ENCODE data around the gene PSMB5. TPM values are rescaled to one million over a fixed set of nuclear protein-coding genes. Genes with fewer than 3 reads are reported as not detected.

Gene PSMB5
- total and polyA plus RNA-seq, 2 of the 13 experiments (the other 11 are each of a cell fraction or from before 2014, with no cell fraction given) = 705 to 871 TPM

DNA sequence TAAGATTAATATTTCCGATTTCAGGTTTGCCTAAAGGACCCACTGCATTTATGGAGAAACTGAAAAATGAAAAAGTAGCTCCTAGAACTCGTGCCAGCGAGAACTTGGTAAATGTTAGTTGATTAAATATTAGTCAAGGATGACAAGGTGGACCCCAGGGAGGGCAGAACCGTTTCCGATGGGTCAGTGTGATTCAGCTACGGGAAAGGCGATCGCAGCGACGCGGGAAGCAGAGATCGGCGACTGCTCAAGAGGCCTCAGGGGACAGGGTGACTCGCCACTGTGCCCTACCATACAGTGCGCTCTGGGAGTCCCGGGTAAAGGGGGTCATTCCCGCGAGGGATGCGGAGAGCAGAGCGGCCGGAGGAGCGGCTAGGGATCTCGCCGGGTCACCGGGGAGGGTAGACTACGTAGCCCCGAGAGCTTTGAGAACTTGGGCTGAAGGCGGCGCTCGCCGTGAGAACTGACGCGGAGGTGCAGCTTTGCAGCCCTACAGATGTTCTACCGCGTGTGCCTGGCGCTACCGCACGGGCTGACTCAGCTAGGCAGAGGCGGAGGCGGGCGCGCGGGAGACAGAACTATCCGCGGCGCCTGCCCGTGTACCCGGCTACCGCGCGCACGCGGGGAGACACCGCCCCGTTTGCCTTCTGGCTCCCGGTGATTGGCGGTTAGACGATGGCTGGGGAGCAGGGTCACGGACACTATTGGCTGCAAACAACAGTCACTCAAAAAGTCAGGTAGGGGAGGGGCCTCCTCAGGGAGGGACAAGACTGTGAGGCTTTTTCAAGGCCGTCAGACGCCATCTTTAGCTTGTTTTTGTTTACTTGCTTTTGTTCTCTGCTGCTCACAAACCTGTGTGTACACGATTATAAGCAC lies 27.9 kb downstream of the PSMB5 start (continued):
- no peak; the same call in 1 of the 2 replicates for TF ChIP-seq ZFP82 (CRISPR knock-in tag; IDR thresholded peaks at IDR 0.05; ENCODE audit: borderline replicate concordance)
- TF ChIP-seq NR2F1 (CRISPR knock-in tag; IDR thresholded peaks at IDR 0.05) = peak; percentile 23 to 67; a peak in 2 of 4 replicates
- TF ChIP-seq ZNF646 (CRISPR knock-in tag; IDR thresholded peaks at IDR 0.05) = 0 out of 2 replicates have a peak, but pooled peaks have one; percentile 39
- no peak for TF ChIP-seq ZNF597 (CRISPR knock-in tag; IDR thresholded peaks at IDR 0.05)
- TF ChIP-seq ZNF782 (CRISPR knock-in tag; IDR thresholded peaks at IDR 0.05; ENCODE audit: borderline replicate concordance) = peak; percentile 99
- peak; percentile 61; the same call in 1 of the 2 replicates for TF ChIP-seq ADNP (CRISPR knock-in tag; IDR thresholded peaks at IDR 0.05)
- TF ChIP-seq HOXA5 (CRISPR knock-in tag; IDR thresholded peaks at IDR 0.05) = peak; percentile 99
- peak; percentile 99 for TF ChIP-seq NFKB2 (CRISPR knock-in tag; IDR thresholded peaks at IDR 0.05; ENCODE audit: borderline replicate concordance)
- TF ChIP-seq EZH2 (conservative IDR thresholded peaks at IDR 0.05; ENCODE audit: low read depth, low read length) = no peak
- peak; percentile 60 for TF ChIP-seq HNF1A (IDR thresholded peaks at IDR 0.05; ENCODE audit: low read depth)
- TF ChIP-seq HNF1A (CRISPR knock-in tag; IDR thresholded peaks at IDR 0.05; ENCODE audit: borderline replicate concordance) = peak; percentile 90
- TF ChIP-seq KMT2A (CRISPR knock-in tag; IDR thresholded peaks at IDR 0.05) = peak; percentile 99
- TF ChIP-seq ZSCAN25 (CRISPR knock-in tag; IDR thresholded peaks at IDR 0.05) = peak; percentile 95
- peak; percentile 97 for TF ChIP-seq RELA (CRISPR knock-in tag; IDR thresholded peaks at IDR 0.05)
